GM19099 (cell line): ENCODE measurements around the gene CDH23.

Experiments
- POLR2A ChIP-seq: IDR thresholded peaks from 3 replicates; pipeline ENCODE4 v1.6.1; 2011; ENCODE audit warnings: low read depth; ENCODE audit not compliant: insufficient read length; ENCODE audit errors: extremely low read depth

CDH23 gene

GRCh38 chr10:71419002-71419540 lies 22.4 kb downstream of the CDH23 start:
- no peak for TF ChIP-seq POLR2A

DNA sequence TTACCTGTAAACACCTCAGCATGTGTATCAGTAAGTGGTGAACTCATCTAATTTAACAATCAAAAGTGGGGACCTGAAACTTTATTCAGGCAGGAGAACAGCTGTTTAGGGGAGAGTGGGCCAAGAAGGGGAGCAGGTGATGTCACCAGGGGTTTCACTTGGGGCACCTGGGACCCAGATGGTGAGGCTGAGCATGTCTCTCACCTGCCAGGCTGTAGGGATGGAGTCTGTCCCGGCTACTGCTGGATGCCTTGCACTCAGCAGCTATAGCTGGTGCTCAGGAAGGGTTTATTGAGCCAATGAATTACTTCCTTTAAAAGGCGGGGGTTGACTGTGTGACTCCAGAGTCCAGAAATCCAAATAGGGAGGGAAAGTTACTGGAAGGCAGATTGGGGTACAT lies 23.0 kb downstream of the CDH23 start:
- TF ChIP-seq POLR2A, result no peak

GRCh38 chr10:71421075-71421434 lies 24.3 kb downstream of the CDH23 start:
- TF ChIP-seq POLR2A, result no peak

GRCh38 chr10:71423250-71423649 lies 26.5 kb downstream of the CDH23 start:
- no peak for TF ChIP-seq POLR2A

DNA sequence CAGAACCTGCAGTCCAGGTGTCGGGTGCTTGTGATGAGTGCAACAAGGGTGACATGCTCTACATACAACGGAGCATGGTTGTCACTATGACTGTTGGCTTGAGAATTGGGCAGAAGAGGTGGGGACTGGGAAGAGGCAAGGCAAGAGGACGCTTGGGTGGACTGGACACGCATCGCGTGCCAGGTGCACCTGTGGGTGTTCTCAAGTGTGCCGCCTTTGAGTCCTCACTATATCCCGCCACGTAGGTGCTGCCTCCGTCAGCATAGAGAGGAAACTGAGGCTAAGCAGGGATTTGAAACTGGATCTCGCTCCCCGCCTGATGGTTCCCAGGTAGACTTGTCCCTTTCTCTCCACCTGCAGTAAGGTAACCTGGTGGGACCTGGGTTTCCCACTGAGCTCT lies 27.2 kb downstream of the CDH23 start:
- TF ChIP-seq POLR2A, result no peak

DNA sequence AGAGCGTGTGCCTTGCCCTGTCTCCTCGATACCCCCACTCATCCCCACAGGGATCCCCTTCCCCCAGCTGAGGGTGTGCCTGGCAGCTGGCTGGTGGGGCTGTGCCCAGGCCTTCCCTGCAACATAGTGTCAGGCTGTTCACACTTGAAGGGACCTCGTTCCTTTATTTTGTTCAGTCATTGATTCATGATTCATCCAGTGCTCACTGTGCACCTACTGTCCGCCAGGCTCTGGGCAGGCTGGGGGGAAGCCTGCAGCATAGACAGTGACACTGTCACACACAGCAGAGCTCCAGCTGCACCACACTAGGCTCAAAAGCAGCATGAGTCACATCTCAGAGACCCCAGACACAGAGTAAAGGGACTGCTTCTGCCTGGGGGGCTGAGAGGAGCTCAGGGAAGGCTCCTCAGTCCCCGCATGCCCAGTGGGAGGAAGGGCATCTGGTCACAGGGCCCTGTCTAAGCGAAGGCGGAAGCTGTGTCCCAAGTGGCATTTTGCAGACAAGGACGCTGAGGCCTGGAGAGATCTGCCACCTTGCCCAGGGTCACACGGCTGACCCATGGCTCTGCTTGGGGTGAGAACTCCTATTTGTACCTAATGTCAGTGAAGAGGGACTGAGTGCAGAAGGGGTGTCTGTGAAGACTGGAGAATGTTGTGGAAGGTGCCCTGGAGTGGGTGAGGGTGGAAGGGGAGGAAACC lies 27.9 kb downstream of the CDH23 start:
- no peak for TF ChIP-seq POLR2A

- TF ChIP-seq POLR2A, result no peak
These were observed 29.4 kb downstream of the CDH23 start for GRCh38 chr10:71426058-71426605.

- no peak for TF ChIP-seq POLR2A
These were observed 30.5 kb downstream of the CDH23 start for GRCh38 chr10:71427246-71427645.

GRCh38 chr10:71429304-71429703 lies 32.6 kb downstream of the CDH23 start:
- no peak for TF ChIP-seq POLR2A

- TF ChIP-seq POLR2A, result no peak
These were observed 33.2 kb downstream of the CDH23 start for GRCh38 chr10:71429929-71430328.

- no peak for TF ChIP-seq POLR2A
These were observed 34.8 kb downstream of the CDH23 start for GRCh38 chr10:71431239-71432100.

DNA sequence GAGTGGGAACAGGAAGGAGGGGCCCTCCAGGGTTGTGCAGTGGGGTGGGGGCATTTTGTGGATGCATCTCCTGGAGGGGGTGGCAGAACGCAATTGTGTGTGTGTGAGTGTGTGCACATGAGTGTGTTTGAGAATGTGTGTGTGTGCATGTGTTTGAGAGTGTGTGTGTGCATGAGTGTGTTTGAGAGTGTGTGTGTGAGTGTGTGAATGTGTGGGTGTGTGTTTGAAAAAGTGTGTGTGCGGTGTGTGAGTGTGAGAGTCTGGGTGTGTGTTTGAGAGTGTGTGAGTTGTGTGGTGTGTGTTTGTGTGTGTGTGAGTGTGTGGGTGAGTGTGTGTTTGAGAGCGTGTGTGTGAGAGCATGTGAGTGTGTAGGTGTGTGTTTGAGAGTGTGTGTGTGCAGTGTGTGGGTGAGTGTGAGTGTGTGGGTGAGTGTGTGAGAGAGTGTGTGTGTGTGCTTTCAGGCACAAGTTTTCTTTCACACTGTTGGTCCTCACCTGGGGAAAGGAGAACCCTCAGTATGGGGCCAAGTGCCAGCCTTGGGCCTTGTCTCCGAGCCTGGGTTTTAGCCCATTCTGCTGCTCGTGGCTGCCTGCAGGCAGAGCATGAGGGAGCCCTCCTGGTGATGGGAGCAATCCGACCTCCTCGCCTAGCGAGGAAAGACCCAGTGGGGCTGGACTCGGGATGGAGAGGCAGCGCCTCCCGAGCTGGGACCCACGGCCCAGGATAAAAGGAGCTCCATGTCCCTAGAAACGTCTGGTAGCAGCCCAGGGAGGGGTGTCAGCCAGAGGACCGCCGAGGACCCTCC lies 35.6 kb downstream of the CDH23 start:
- TF ChIP-seq POLR2A, result no peak

DNA sequence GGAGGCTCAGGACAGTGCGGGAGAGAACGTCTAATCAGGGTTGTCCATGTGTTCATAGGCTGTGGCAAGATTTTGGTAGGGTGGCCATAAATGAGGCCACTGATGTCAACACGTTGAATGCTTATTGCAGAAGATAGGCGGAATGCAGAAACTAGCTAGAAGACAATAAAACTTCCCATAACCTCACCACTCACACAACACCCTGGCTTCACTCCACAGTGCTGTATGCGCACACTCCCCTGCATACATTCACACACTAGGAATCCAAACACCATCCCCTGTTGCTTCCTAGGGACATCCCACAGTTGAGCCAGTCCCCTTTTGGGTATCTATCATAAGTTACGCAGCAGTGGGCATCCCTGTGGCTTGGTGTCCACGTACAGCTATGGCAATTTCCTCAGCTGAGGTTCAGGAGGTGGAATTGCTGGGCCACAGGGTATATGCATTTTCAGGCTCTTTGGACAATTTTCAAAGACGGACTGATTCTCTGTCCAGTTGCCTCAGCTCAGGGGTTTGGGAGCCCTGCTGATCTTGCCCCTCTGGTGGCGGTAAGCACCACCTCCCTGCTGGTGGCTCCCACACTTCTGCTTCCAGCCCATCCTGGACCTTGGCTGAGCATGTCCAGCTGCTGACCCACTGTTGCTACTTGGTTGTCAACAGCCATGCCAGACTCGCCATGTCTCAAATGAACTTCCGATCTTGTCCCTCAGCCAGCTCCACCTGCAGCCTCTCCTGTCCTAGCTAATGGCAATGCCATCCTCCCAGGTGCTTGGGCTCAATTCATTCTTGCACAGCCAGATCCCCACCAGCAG lies 36.4 kb downstream of the CDH23 start:
- no peak for TF ChIP-seq POLR2A
